Kidney capillary endothelial cell (primary cell): Measurements from ENCODE around the gene AP5B1.
"Not testable (repeated sequence)": the region's sequence is repeated elsewhere in the genome, so short reads cannot be mapped to it uniquely, and the experiment has no call there.

Source experiments
- DNase-seq: peaks from one replicate; pipeline ENCODE4 v3.0.0-alpha.2; 2018; ENCODE audit warnings: low spot score

AP5B1 gene

GRCh38 chr11:65767406-65767805 lies 13.4 kb downstream of the AP5B1 start:
- no peak for DNase-seq

GRCh38 chr11:65766535-65766934 lies 14.2 kb downstream of the AP5B1 start:
- DNase-seq, result no peak

GRCh38 chr11:65764434-65764833 lies 16.3 kb downstream of the AP5B1 start:
- DNase-seq, result no peak

- not testable (repeated sequence) for DNase-seq
Measured at GRCh38 chr11:65762816-65763215, 18.0 kb downstream of the AP5B1 start.

- not testable (repeated sequence) for DNase-seq
Measured at GRCh38 chr11:65762169-65762568, 18.6 kb downstream of the AP5B1 start.

GRCh38 chr11:65745049-65745448 lies 35.7 kb downstream of the AP5B1 start:
- no peak for DNase-seq

GRCh38 chr11:65744699-65745042 lies 36.1 kb downstream of the AP5B1 start:
- DNase-seq, result no peak

GRCh38 chr11:65744026-65744698 lies 36.6 kb downstream of the AP5B1 start:
- no peak for DNase-seq

GRCh38 chr11:65743681-65744025 lies 37.1 kb downstream of the AP5B1 start:
- DNase-seq, result no peak

- DNase-seq, result no peak
Measured at GRCh38 chr11:65742353-65742752, 38.4 kb downstream of the AP5B1 start.

- DNase-seq, result no peak
Measured at GRCh38 chr11:65741185-65741584, 39.6 kb downstream of the AP5B1 start.

GRCh38 chr11:65739022-65739421 lies 41.8 kb downstream of the AP5B1 start:
- no peak for DNase-seq

- no peak for DNase-seq
Measured at GRCh38 chr11:65736810-65737209, 44.0 kb downstream of the AP5B1 start.

- DNase-seq, result not testable (repeated sequence)
Measured at GRCh38 chr11:65735111-65735510, 45.7 kb downstream of the AP5B1 start.

- no peak for DNase-seq
Measured at GRCh38 chr11:65730461-65730860, 50.3 kb downstream of the AP5B1 start.

GRCh38 chr11:65727865-65728264 lies 52.9 kb downstream of the AP5B1 start:
- no peak for DNase-seq

GRCh38 chr11:65726660-65727059 lies 54.1 kb downstream of the AP5B1 start:
- no peak for DNase-seq
